Naive thymus-derived CD8-positive, alpha-beta T cell (primary cell): ENCODE results near the gene LIX1L. TPM values are rescaled to one million over a fixed set of nuclear protein-coding genes. Genes with fewer than 3 reads are reported as not detected.
"Not testable (repeated sequence)": the region's sequence is repeated elsewhere in the genome, so short reads cannot be mapped to it uniquely, and the experiment has no call there.

Experiments used
- ATAC-seq, 2 donors: fragments of 150-1000 bp; cut with Tn5 transposase in 1 of 2; sonication (Bioruptor Pico), chemical (Tn5 transposase) in 1 of 2; 1 replicate in 1 of 2; 2 replicates in 1 of 2; pipeline ENCODE4 v1.10.0; 2021; ENCODE audit warnings: mild to moderate bottlenecking in 2 of 2, moderate library complexity in 2 of 2
- POLR2A ChIA-PET: fragments of 350-600 bp; sonication (Branson Sonifier 250); formaldehyde crosslinking; loops from one replicate; lab custom pipeline; 2021; ENCODE audit warnings: antibody characterized with exemption; lab: Charles Lee
- DNase-seq, 10 donors: peaks; one replicate each; pipeline versions ENCODE4 v3.0.0 to v3.0.0-alpha.2; 2020 to 2022
- H3K27ac Mint-ChIP-seq, 10 donors: one replicate each; pipeline ENCODE4 v1.8.0; 2020 to 2022; ENCODE audit warnings: mild to moderate bottlenecking in 10 of 10, mixed read lengths in 10 of 10, moderate library complexity in 4 of 10, inconsistent platforms in 1 of 10
- H3K27me3 Mint-ChIP-seq, 5 donors: one replicate each; pipeline ENCODE4 v1.8.0; 2021 to 2022; ENCODE audit warnings: mixed read lengths in 5 of 5
- H3K36me3 Mint-ChIP-seq, 3 donors: one replicate each; pipeline ENCODE4 v1.8.0; 2020 to 2022; ENCODE audit warnings: mixed read lengths in 3 of 3, mild to moderate bottlenecking in 2 of 3, inconsistent platforms in 1 of 3
- H3K4me1 Mint-ChIP-seq, 4 donors: one replicate each; pipeline ENCODE4 v1.8.0; 2021 to 2022; ENCODE audit warnings: mixed read lengths in 4 of 4
- H3K4me3 Mint-ChIP-seq, 10 donors: one replicate each; pipeline ENCODE4 v1.8.0; 2020 to 2022; ENCODE audit warnings: mild to moderate bottlenecking in 10 of 10, mixed read lengths in 10 of 10, moderate library complexity in 6 of 10, inconsistent platforms in 1 of 10
- H3K9me3 Mint-ChIP-seq, 9 donors: one replicate each; pipeline ENCODE4 v1.8.0; 2020 to 2022; ENCODE audit warnings: mixed read lengths in 9 of 9, mild to moderate bottlenecking in 3 of 9, inconsistent platforms in 1 of 9, moderate library complexity in 1 of 9
- polyA plus RNA-seq, 3 donors: library from polyadenylated mRNA; unstranded; fragments of 300-500 nt; fragmentation: Illumina TruSeq; gene quantifications; one replicate each; pipeline ENCODE4 v1.2.3, GENCODE V29; 2021
- total RNA-seq, 8 experiments: library from RNA in 2 of 8; stranded (reverse) in 2 of 8; gene quantifications; one replicate each; pipeline ENCODE4 v1.2.3 and lab custom pipeline; 2021 to 2026

LIX1L gene
- total and polyA plus RNA-seq, 5 experiments from 2014 or later: 26.3 to 59.4 (median 31.7) TPM

DNA sequence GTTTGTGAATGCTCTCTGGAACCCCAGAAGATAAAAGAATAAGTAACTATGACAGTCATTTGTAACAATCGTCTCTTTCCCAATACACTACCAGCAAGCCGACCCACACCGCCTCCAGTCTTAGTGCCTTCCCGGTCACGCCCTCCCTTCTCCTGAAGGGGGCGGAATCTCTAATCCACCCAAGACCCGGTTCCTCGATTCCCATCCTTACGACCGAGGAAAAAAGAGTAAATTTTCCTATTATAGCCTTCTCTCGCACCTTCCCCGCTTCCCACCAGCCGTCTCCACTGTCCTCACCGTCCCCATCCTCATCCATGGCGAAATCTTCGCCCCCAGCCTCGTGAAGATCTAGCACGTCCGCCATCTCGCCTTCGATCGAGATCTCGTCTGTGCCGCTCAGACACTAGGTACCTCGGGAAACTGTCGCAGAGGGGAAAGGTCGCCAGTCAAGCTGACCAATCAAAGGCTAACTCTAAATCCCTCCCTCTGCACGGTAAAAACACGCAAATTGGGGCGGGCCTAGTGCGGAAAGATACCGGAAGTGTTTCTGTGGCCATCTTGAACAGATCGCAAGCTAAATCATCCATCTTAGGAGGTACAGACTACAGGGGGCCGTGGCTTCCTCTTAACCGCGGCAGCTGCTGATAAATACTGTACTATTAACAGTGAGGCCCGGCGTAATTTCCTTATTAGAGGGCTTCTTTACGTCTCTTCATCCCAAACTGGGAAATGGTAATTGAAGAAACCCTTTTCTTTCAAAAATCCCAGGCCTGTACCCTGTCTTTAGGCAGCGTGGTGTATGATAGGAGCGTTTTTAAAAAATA is 30.5 kb downstream of the LIX1L start, which contains the start of gene RBM8A:
TSS of gene RBM8A (minus strand) at position 422 of the 824 bp plus-strand sequence. CDS start at position 364, 58 bp downstream.
- no peaks in the 10 kb centered on the region for H3K9me3 Mint-ChIP-seq
- no peaks in the 10 kb centered on the region for H3K27me3 Mint-ChIP-seq
- peak; percentile 94 to 96 for ATAC-seq
- H3K4me1 Mint-ChIP-seq: peaks cover 7 to 18% (median 16%) of the 10 kb centered on the region in 4 donors
- DNase-seq: peak; percentile 72 to 98 (median 95)
- POLR2A ChIA-PET: interaction anchor here (0.5 to 3.9 kb wide), 37 partner anchors 9 to 125 kb away, joined by 3 to 288 read pairs (median 7); partner anchors contain the start of genes ANKRD34A, ITGA10, LIX1L and NUDT17
- H3K4me3 Mint-ChIP-seq: peak within 1 kb of the TSS in 3 of 10 donors; percentile 43 to 80 (median 52)
- peak within 1 kb of the TSS in 2 of 10 donors; percentile 91 to 94 for H3K27ac Mint-ChIP-seq
- peaks cover 0 to 17% (median 5%) of the 10 kb centered on the region in 3 donors for H3K36me3 Mint-ChIP-seq

DNA sequence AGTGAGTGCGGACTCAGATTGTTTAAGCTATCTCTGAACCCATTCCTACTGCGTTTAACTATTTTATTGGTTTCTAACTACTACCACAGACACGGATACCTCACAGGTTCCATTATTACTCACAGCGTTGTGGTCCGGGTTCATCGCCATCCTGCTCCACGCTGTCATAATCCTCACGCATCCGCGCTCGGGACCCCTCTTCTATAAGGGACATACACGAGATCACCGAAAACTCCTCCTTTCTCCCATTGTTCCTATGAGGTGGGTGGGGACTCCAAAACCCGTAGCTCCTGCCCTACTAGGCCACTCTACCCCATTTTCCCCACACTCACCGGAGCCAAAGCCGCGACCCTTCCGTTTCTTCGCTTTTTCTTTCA is 31.1 kb downstream of the LIX1L start:
- H3K27me3 Mint-ChIP-seq: no peaks in the 10 kb centered on the region
- no peaks in the 10 kb centered on the region for H3K9me3 Mint-ChIP-seq
- H3K4me1 Mint-ChIP-seq: peaks cover 7 to 14% (median 11%) of the 10 kb centered on the region in 4 donors
- no peak overlapping the region for H3K4me3 Mint-ChIP-seq
- ATAC-seq (no peak), DNase-seq (no peak)
- H3K27ac Mint-ChIP-seq: no peak overlapping the region
- POLR2A ChIA-PET: interaction anchor here (0.6 to 3.9 kb wide), 19 partner anchors 8 to 109 kb away, joined by 3 to 288 read pairs (median 8); partner anchors contain the start of genes ANKRD34A, ITGA10, LIX1L and PEX11B
- H3K36me3 Mint-ChIP-seq: peaks cover 0 to 19% (median 5%) of the 10 kb centered on the region in 3 donors

DNA sequence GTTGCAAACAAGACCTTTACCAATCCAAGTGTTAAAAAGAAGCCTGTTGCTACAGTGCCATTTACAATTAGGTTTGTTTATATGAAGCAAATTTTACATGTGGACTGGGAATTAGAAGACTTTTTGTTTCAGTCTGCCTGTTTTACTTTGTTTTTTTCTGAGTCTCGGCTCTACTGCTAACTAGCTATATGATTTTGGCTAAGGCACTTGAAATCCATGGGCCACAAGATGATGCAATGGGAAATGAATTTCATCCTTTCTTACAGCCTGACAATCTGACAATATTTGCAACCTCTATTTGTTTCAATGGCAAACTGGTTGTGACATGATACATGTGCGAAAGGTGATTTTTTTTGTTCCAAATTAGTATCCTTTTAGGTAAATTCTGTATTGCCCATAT is 35.6 kb downstream of the LIX1L start:
- H3K27me3 Mint-ChIP-seq: no peaks in the 10 kb centered on the region

DNA sequence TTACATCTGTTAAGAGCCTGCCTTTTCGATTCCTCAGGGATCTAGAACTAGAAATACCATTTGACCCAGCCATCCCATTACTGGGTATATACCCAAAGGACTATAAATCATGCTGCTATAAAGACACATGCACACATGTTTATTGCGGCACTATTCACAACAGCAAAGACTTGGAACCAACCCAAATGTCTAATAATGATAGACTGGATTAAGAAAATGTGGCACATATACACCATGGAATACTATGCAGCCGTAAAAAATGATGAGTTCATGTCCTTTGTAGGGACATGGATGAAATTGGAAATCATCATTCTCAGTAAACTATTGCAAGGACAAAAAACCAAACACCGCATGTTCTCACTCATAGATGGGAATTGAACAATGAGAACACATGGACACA is 37.5 kb downstream of the LIX1L start:
- H3K4me1 Mint-ChIP-seq: peaks cover 21 to 48% (median 44%) of the 10 kb centered on the region in 4 donors
- peak overlapping the region in 8 of 10 donors; percentile 52 to 96 (median 83) for H3K27ac Mint-ChIP-seq
- H3K9me3 Mint-ChIP-seq, DNase-seq, H3K27me3 Mint-ChIP-seq, ATAC-seq: not testable (repeated sequence)
- POLR2A ChIA-PET: interaction anchor here (3.1 to 6.7 kb wide), 2 partner anchors 40 to 61 kb away, joined by 34 to 117 read pairs; partner anchors contain the start of genes ANKRD34A, LIX1L, PIAS3 and POLR3GL
- peaks cover 0 to 38% (median 3%) of the 10 kb centered on the region in 3 donors for H3K36me3 Mint-ChIP-seq
- H3K4me3 Mint-ChIP-seq: peak overlapping the region; percentile 72 to 94 (median 90)

More for the DNA sequence above, 35.6 kb downstream of the LIX1L start:
- POLR2A ChIA-PET: interaction anchor here (1.0 to 6.7 kb wide), 3 partner anchors 8 to 64 kb away, joined by 4 to 117 read pairs (median 6); partner anchors contain the start of genes ANKRD34A, LIX1L, PIAS3 and POLR3GL
- peak overlapping the region in 1 of 10 donors; percentile 18 for H3K27ac Mint-ChIP-seq
- peaks cover 17 to 35% (median 32%) of the 10 kb centered on the region in 4 donors for H3K4me1 Mint-ChIP-seq
- no peak overlapping the region for H3K4me3 Mint-ChIP-seq
- no peak for DNase-seq
- no peaks in the 10 kb centered on the region for H3K9me3 Mint-ChIP-seq
- H3K36me3 Mint-ChIP-seq: peaks cover 0 to 22% (median 5%) of the 10 kb centered on the region in 3 donors
- ATAC-seq: no peak

DNA sequence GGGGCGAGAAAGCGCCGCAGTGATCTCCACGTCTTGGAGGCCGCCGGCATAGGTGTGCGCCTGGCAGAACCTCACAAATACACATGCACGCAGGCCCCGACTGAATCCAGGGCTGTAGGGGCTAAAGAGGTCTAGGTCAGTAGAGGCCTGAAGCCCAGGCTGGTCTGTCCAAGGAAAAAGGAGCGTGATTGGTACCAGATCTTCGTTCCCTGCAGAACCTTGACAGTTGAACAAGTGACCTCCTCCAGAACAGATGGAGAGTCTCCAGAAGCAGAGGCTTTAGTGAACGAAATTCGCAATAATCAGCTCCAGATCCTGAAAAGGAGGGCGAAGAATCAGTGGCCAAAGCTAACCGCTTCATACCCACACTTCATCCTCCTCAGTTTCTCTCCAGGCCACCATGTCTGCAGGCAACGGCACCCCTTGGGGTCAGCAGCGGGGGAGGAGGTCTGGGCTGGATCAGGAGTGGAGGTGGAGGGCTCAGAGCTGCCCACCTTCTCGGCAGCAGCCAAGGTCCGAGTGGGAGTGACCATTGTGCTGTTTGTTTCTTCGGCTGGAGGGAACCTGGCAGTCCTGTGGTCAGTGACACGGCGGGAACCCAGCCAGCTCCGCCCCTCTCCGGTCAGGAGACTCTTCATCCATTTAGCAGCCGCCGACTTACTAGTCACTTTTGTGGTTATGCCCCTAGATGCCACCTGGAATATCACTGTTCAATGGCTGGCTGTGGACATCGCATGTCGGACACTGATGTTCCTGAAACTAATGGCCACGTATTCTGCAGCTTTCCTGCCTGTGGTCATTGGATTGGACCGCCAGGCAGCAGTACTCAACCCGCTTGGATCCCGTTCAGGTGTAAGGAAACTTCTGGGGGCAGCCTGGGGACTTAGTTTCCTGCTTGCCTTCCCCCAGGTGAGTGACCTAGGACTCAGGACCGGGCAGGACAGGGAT is 38.6 kb downstream of the LIX1L start:
- peaks cover 0 to 45% (median 3%) of the 10 kb centered on the region in 3 donors for H3K36me3 Mint-ChIP-seq
- H3K9me3 Mint-ChIP-seq: no peaks in the 10 kb centered on the region
- POLR2A ChIA-PET: interaction anchor here (0.6 to 6.7 kb wide), 16 partner anchors 8 to 118 kb away, joined by 3 to 117 read pairs (median 6); partner anchors contain the start of genes ANKRD34A, ANKRD35, LIX1L and PIAS3
- DNase-seq (peak in 1 of 10 donors; percentile 14), ATAC-seq (peak; percentile 9 to 24)
- H3K4me3 Mint-ChIP-seq: peak overlapping the region; percentile 87 to 94 (median 92)
- no peaks in the 10 kb centered on the region for H3K27me3 Mint-ChIP-seq
- H3K4me1 Mint-ChIP-seq: peaks cover 25 to 52% (median 48%) of the 10 kb centered on the region in 4 donors
- peak overlapping the region; percentile 91 to 97 (median 96) for H3K27ac Mint-ChIP-seq

DNA sequence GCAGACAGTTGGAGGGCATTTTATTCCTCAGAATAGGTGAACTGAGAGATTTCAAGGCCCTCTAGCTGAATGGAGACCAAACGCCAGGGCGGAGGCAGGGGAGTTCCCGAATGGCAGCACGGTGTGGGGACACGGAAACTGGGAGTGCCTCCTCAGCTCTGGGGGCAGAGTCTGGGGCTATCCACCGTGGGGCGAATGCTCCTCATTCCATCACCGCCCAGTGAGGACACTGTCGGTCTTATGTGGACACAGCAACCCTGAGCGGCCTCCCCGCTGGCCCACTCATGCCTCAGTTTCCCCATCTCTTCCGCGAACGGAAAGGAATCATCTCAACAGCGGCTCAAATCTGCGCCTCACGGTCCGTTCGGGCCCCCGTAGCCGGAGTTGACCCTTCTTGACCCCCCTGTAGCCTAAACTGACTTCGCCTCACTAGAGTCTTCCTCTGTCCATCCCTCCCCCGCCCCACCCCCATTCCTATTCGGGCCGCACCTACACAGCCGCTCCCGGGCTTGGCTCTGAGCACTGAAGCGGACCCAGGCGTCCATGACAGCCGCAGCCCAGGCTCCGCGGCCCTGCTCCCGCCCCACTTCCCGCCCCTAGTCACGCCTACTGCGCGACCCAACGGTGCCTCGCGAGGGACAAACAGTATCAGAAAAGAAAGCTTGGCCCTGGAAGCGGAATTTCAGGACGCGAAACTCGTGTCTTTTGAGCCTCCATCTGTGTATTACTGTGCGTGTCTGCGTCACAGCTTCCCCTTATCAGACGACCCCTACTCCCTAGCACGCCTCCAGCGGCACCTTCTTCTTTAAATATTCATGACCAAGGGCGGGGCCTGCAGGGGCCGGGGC is 39.4 kb downstream of the LIX1L start, which contains the start of gene PEX11B:
TSS of gene PEX11B (minus strand) at position 574 of the 848 bp plus-strand sequence. CDS start at position 545, 29 bp downstream.
- H3K27ac Mint-ChIP-seq: peak within 1 kb of the TSS; percentile 91 to 97 (median 96)
- no peaks in the 10 kb centered on the region for H3K9me3 Mint-ChIP-seq
- peak within 1 kb of the TSS; percentile 87 to 94 (median 92) for H3K4me3 Mint-ChIP-seq
- peaks cover 0 to 53% (median 3%) of the 10 kb centered on the region in 3 donors for H3K36me3 Mint-ChIP-seq
- POLR2A ChIA-PET: interaction anchor here (0.6 to 6.7 kb wide), 18 partner anchors 9 to 119 kb away, joined by 3 to 117 read pairs (median 5); partner anchors contain the start of genes ANKRD34A, ANKRD35, LIX1L and NUDT17
- peaks cover 29 to 59% (median 52%) of the 10 kb centered on the region in 4 donors for H3K4me1 Mint-ChIP-seq
- DNase-seq: peak; percentile 86 to 96 (median 91)
- no peaks in the 10 kb centered on the region for H3K27me3 Mint-ChIP-seq
- peak; percentile 91 to 92 for ATAC-seq

DNA sequence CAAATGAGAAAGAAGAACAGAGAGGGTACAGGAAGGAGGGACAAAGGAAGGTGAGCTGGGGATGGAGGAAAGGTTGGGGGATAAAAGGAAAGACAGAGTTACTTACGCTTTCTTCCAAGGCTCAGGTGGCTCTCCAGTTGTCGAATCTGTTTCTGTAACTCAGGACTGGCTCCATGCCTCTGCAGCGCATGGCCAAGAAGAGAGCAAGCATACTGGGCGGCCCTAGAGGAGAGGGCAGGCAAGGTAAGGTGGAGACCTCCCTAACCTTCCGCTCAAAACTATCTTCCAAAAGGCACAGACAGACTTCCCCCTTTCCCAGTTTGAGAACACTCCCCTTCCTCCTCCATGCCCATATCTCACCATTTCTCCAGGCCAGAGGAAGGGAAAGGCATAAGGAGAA is 40.2 kb downstream of the LIX1L start:
- no peak for ATAC-seq
- peaks cover 0 to 53% (median 3%) of the 10 kb centered on the region in 3 donors for H3K36me3 Mint-ChIP-seq
- H3K27me3 Mint-ChIP-seq: no peaks in the 10 kb centered on the region
- H3K4me3 Mint-ChIP-seq: peak overlapping the region; percentile 87 to 94 (median 92)
- H3K27ac Mint-ChIP-seq: peak overlapping the region; percentile 91 to 97 (median 96)
- peaks cover 29 to 60% (median 53%) of the 10 kb centered on the region in 4 donors for H3K4me1 Mint-ChIP-seq
- no peak for DNase-seq
- no peaks in the 10 kb centered on the region for H3K9me3 Mint-ChIP-seq
- POLR2A ChIA-PET: interaction anchor here (0.6 to 6.7 kb wide), 8 partner anchors 10 to 120 kb away, joined by 3 to 117 read pairs (median 8); partner anchors contain the start of genes ANKRD34A, LIX1L, NUDT17 and PIAS3

DNA sequence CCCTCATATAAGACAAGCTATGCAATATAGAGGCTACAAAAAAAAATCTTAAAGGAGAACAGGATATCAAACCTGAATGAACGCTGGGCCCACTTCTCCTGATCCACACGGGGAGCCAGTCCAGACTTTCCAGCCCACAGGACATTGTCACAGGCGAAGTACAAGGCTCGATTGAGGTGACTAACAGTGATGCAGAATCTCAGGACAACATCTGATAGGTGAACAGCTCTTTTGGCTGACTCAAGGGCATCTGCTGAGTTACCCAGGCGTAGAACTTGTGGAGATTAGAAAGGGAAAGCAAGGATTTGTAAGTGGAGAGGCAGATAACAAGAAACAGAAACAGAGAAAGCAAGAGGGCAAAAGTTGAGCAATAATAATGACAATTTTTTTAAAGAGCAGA is 41.1 kb downstream of the LIX1L start:
- DNase-seq: no peak
- Mint-ChIP-seq H3K27ac (peak overlapping the region in 8 of 10 donors; percentile 74 to 95 (median 88)), H3K9me3 (no peaks in the 10 kb centered on the region), H3K27me3 (no peaks in the 10 kb centered on the region), H3K4me1 (peaks cover 29 to 60% (median 53%) of the 10 kb centered on the region in 4 donors), H3K4me3 (peak overlapping the region; percentile 9 to 93 (median 82)), H3K36me3 (peaks cover 0 to 57% (median 3%) of the 10 kb centered on the region in 3 donors)
- POLR2A ChIA-PET: interaction anchor here (0.6 to 1.4 kb wide), 5 partner anchors 27 to 82 kb away, joined by 3 to 4 read pairs (median 4); no protein-coding TSS in a partner anchor
- ATAC-seq: no peak

DNA sequence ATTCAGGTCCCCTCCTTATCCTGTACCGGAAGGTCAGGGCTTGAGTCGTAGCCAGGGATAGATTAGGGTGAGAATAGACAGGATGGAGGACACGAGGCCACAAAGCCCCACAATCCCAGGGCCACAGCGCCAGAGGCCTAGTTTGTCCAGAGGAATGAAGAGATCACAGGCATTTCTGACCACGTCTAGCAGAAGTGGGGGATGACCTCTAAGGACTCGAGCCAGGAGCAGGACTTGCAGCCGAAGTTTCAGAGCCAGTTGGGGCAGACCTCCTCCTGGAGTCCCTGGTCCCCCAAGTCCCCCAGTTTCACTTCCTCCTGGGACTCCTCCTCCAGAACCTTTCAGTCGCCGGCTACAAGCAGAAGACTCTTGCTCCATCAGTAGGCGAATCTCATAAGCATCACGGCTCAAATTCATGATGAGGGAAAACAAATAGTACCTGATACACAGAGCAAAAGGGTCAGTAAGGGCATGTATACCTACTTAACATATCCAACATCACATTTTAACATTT is 45.6 kb downstream of the LIX1L start:
- ATAC-seq: no peak
- Mint-ChIP-seq H3K4me3 (no peak overlapping the region), H3K27me3 (no peaks in the 10 kb centered on the region), H3K9me3 (no peaks in the 10 kb centered on the region), H3K4me1 (peaks cover 19 to 32% (median 25%) of the 10 kb centered on the region in 4 donors), H3K27ac (peak overlapping the region in 3 of 10 donors; percentile 8 to 47 (median 10)), H3K36me3 (peaks cover 0 to 66% (median 3%) of the 10 kb centered on the region in 3 donors)
- DNase-seq: no peak
- POLR2A ChIA-PET: interaction anchor here (0.7 kb wide), 1 partner anchor 46 kb away, joined by 3 read pairs; the partner anchor contains the start of gene LIX1L

DNA sequence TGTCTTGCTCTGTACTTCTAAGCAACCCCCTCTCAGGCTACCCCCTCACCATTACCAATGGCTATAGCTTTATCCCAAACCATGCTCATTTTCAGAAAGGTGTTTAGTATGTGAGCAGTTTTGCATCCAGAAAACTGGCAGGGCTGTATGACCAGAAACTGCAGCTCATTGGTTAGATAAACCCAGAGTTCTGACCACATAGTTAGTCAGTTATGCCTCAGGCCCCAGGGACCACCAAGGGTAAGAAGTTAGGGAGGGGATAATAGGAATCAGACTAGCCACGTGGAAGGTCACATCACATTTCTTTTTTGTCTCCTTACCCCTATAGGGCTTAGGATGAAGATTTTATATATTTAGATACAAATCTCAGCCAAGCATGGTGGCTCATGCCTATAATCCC is 49.2 kb downstream of the LIX1L start:
- Mint-ChIP-seq H3K4me1 (peaks cover 6 to 12% (median 9%) of the 10 kb centered on the region in 4 donors), H3K4me3 (no peak overlapping the region), H3K36me3 (peaks cover 0 to 38% (median 0%) of the 10 kb centered on the region in 3 donors), H3K9me3 (no peaks in the 10 kb centered on the region), H3K27ac (peak overlapping the region in 1 of 10 donors; percentile 60), H3K27me3 (no peaks in the 10 kb centered on the region)
- POLR2A ChIA-PET: interaction anchor here (1.1 kb wide), 1 partner anchor 10 kb away, joined by 4 read pairs; no protein-coding TSS in a partner anchor
- DNase-seq (no peak), ATAC-seq (no peak)
